Fibroblast of lung (primary cell): Measurements from ENCODE around the gene SMARCA4. TPM values are rescaled to one million over a fixed set of nuclear protein-coding genes. Genes with fewer than 3 reads are reported as not detected.

Experiments used
- DNase-seq, 2 donors: peaks; one replicate each; pipeline versions ENCODE4 v3.0.0 to v3.0.0-alpha.2; 2010; ENCODE audit warnings: low read depth in 2 of 2
- H2AFZ ChIP-seq: 2 replicates; pipeline ENCODE4 v1.5.1; 2012; ENCODE audit warnings: low read length, control low read depth, inconsistent platforms
- H3K27ac ChIP-seq: 2 replicates; pipeline ENCODE4 v1.5.1; 2011; ENCODE audit warnings: low read length, control low read depth; ENCODE audit not compliant: insufficient read depth
- H3K27me3 ChIP-seq: 2 replicates; pipeline ENCODE4 v1.5.1; 2011; ENCODE audit warnings: mild to moderate bottlenecking, low read length; ENCODE audit not compliant: control insufficient read depth, insufficient read depth
- H3K36me3 ChIP-seq: 2 replicates; pipeline ENCODE4 v1.5.1; 2011; ENCODE audit warnings: low read length; ENCODE audit not compliant: control insufficient read depth, insufficient read depth
- H3K4me1 ChIP-seq: 2 replicates; pipeline ENCODE4 v1.5.1; 2011; ENCODE audit warnings: low read length; ENCODE audit not compliant: control insufficient read depth, insufficient read depth; ENCODE audit errors: extremely low read depth
- H3K4me2 ChIP-seq: 2 replicates; pipeline ENCODE4 v1.5.1; 2011; ENCODE audit warnings: low read length, control low read depth; ENCODE audit not compliant: insufficient read depth; ENCODE audit errors: extremely low read depth
- H3K4me3 ChIP-seq, 4 experiments: fragments of 200-600 bp in 1 of 4; sonication (generic) in 1 of 4; replicated peaks in 1 of 4; 2 replicates each; pipeline ENCODE4 v1.5.1; 2011 to 2016; ENCODE audit warnings: low read length in 4 of 4, low read depth in 3 of 4, mild to moderate bottlenecking in 3 of 4, control low read depth in 2 of 4, inconsistent platforms in 1 of 4, mixed read lengths in 1 of 4; ENCODE audit not compliant: insufficient read depth in 1 of 4; ENCODE audit errors: control extremely low read depth in 1 of 4
- H3K79me2 ChIP-seq: 2 replicates; pipeline ENCODE4 v1.5.1; 2012; ENCODE audit warnings: mild to moderate bottlenecking, low read length, inconsistent platforms; ENCODE audit not compliant: control insufficient read depth, insufficient read depth
- H3K9ac ChIP-seq: 2 replicates; pipeline ENCODE4 v1.5.1; 2011; ENCODE audit warnings: mild to moderate bottlenecking, low read length, control low read depth; ENCODE audit not compliant: insufficient read depth
- H3K9me3 ChIP-seq: 2 replicates; pipeline ENCODE4 v1.5.1; 2012; ENCODE audit warnings: low read depth, low read length; ENCODE audit not compliant: control insufficient read depth, insufficient read depth
- H4K20me1 ChIP-seq: 2 replicates; pipeline ENCODE4 v1.5.1; 2011; ENCODE audit warnings: low read length; ENCODE audit not compliant: control insufficient read depth, insufficient read depth; ENCODE audit errors: extremely low read depth
- CTCF ChIP-seq, 2 donors: IDR thresholded peaks in 1 of 2; conservative IDR thresholded peaks in 1 of 2; 1 replicate in 1 of 2; 2 replicates in 1 of 2; pipeline ENCODE4 v1.5.1; 2011 to 2012; ENCODE audit warnings: low read length in 2 of 2, control low read depth in 1 of 2, inconsistent platforms in 1 of 2, low read depth in 1 of 2, mild to moderate bottlenecking in 1 of 2
- EZH2 ChIP-seq: IDR thresholded peaks from 2 replicates; pipeline ENCODE4 v1.5.1; 2012; ENCODE audit warnings: low read length, control low read depth, mild to moderate bottlenecking; ENCODE audit errors: missing control alignments
- polyA plus RNA-seq, 2 donors: library from polyadenylated mRNA; depleted of rRNA in 1 of 2; stranded (reverse) in 1 of 2; unstranded in 1 of 2; fragments of >200 nt; gene quantifications; 2 replicates each; pipeline ENCODE4 v1.2.1, GENCODE V29; 2011 to 2012; ENCODE audit warnings: missing spikeins in 1 of 2
- total RNA-seq: library from RNA; depleted of rRNA; stranded (reverse); fragments of >200 nt; gene quantifications from 2 replicates; pipeline ENCODE4 v1.2.1, GENCODE V29; 2014

The SMARCA4 gene
- total and polyA plus RNA-seq, 2 donors (not counting 1 experiment from before 2014, with no cell fraction given), result 28.1 to 61.1 TPM

GRCh38 chr19:11098327-11098726 lies 137.5 kb downstream of the SMARCA4 start:
- Histone ChIP-seq H3K79me2 (peaks cover 90% of the 10 kb centered on the region), H3K4me1 (peaks cover 20% of the 10 kb centered on the region), H2AFZ (no peak overlapping the region), H3K27ac (no peak overlapping the region), H4K20me1 (peaks cover 2% of the 10 kb centered on the region), H3K4me2 (no peak overlapping the region), H3K36me3 (peaks cover 25% of the 10 kb centered on the region), H3K4me3 (no peak overlapping the region), H3K9me3 (no peaks in the 10 kb centered on the region), H3K9ac (no peak overlapping the region), H3K27me3 (no peaks in the 10 kb centered on the region)
- no peak for DNase-seq
- TF ChIP-seq CTCF (conservative IDR thresholded peaks at IDR 0.05 in 1 of 2, IDR thresholded peaks at IDR 0.05 in 1 of 2; ENCODE audit: low read depth in 1 of 2, low read length in 2 of 2), result no peak
- no peak for TF ChIP-seq EZH2

- TF ChIP-seq CTCF (conservative IDR thresholded peaks at IDR 0.05 in 1 of 2, IDR thresholded peaks at IDR 0.05 in 1 of 2; ENCODE audit: low read depth in 1 of 2, low read length in 2 of 2) (no peak), EZH2 (no peak)
- H3K4me3 ChIP-seq, result no peak overlapping the region
Observed at GRCh38 chr19:11098861-11099260, 138.0 kb downstream of the SMARCA4 start.

GRCh38 chr19:11100049-11100448 lies 139.2 kb downstream of the SMARCA4 start:
- peaks cover 28% of the 10 kb centered on the region for H3K36me3 ChIP-seq

More at GRCh38 chr19:11098861-11099260, 138.0 kb downstream of the SMARCA4 start:
- Histone ChIP-seq H3K36me3 (peaks cover 26% of the 10 kb centered on the region), H3K4me1 (peaks cover 18% of the 10 kb centered on the region), H2AFZ (no peak overlapping the region), H3K9ac (no peak overlapping the region), H3K79me2 (peaks cover 89% of the 10 kb centered on the region), H3K4me2 (no peak overlapping the region), H4K20me1 (peaks cover 2% of the 10 kb centered on the region), H3K27me3 (no peaks in the 10 kb centered on the region), H3K27ac (no peak overlapping the region), H3K9me3 (no peaks in the 10 kb centered on the region)
- DNase-seq, result no peak

More at GRCh38 chr19:11100049-11100448, 139.2 kb downstream of the SMARCA4 start:
- no peak overlapping the region for H3K9ac ChIP-seq
- no peak overlapping the region for H3K4me2 ChIP-seq
- peaks cover 2% of the 10 kb centered on the region for H4K20me1 ChIP-seq
- DNase-seq, result no peak
- H3K9me3 ChIP-seq, result no peaks in the 10 kb centered on the region
- H2AFZ ChIP-seq, result no peak overlapping the region
- H3K4me1 ChIP-seq, result peaks cover 13% of the 10 kb centered on the region
- no peak overlapping the region for H3K27ac ChIP-seq
- H3K27me3 ChIP-seq, result no peaks in the 10 kb centered on the region
- H3K79me2 ChIP-seq, result peaks cover 88% of the 10 kb centered on the region
- H3K4me3 ChIP-seq, result no peak overlapping the region
- TF ChIP-seq CTCF (conservative IDR thresholded peaks at IDR 0.05 in 1 of 2, IDR thresholded peaks at IDR 0.05 in 1 of 2; ENCODE audit: low read depth in 1 of 2, low read length in 2 of 2) (no peak), EZH2 (no peak)
